HG02763 (cell line): ENCODE data around the gene SLC24A3.

Source experiments
- ATAC-seq: cut with Tn5 transposase; IDR thresholded peaks from one replicate; pipeline ENCODE4 v1.9.1; 2021; ENCODE audit warnings: mild to moderate bottlenecking, moderate library complexity; ENCODE audit not compliant: unreplicated experiment

Gene SLC24A3

GRCh38 chr20:19568128-19568527 is 355.7 kb downstream of the SLC24A3 start:
- no peak for ATAC-seq

GRCh38 chr20:19571996-19572395 is 359.6 kb downstream of the SLC24A3 start:
- ATAC-seq: no peak

GRCh38 chr20:19577692-19578091 is 365.2 kb downstream of the SLC24A3 start:
- ATAC-seq: no peak

- ATAC-seq: no peak
These were observed 370.3 kb downstream of the SLC24A3 start for GRCh38 chr20:19582782-19583181.

GRCh38 chr20:19583532-19584175 is 371.2 kb downstream of the SLC24A3 start:
- ATAC-seq: no peak

- no peak for ATAC-seq
These were observed 375.8 kb downstream of the SLC24A3 start for GRCh38 chr20:19588241-19588640.

- ATAC-seq: no peak
These were observed 376.3 kb downstream of the SLC24A3 start for GRCh38 chr20:19588732-19589131.

GRCh38 chr20:19589787-19590362 is 377.4 kb downstream of the SLC24A3 start:
- no peak for ATAC-seq

GRCh38 chr20:19590382-19590781 is 377.9 kb downstream of the SLC24A3 start:
- ATAC-seq: no peak

GRCh38 chr20:19593762-19594161 is 381.3 kb downstream of the SLC24A3 start:
- no peak for ATAC-seq

- no peak for ATAC-seq
These were observed 382.5 kb downstream of the SLC24A3 start for GRCh38 chr20:19594896-19595295.

GRCh38 chr20:19598117-19598850 is 385.8 kb downstream of the SLC24A3 start:
- ATAC-seq: no peak

GRCh38 chr20:19599200-19599599 is 386.8 kb downstream of the SLC24A3 start:
- ATAC-seq: no peak

- ATAC-seq: no peak
These were observed 387.6 kb downstream of the SLC24A3 start for GRCh38 chr20:19600042-19600441.

GRCh38 chr20:19601126-19601810 is 388.8 kb downstream of the SLC24A3 start:
- no peak for ATAC-seq

GRCh38 chr20:19602675-19603375 is 390.4 kb downstream of the SLC24A3 start:
- ATAC-seq: no peak

GRCh38 chr20:19603376-19603750 is 390.9 kb downstream of the SLC24A3 start:
- no peak for ATAC-seq

GRCh38 chr20:19605786-19606485 is 393.5 kb downstream of the SLC24A3 start:
- ATAC-seq: no peak

GRCh38 chr20:19609642-19610223 is 397.3 kb downstream of the SLC24A3 start:
- no peak for ATAC-seq

- no peak for ATAC-seq
These were observed 403.2 kb downstream of the SLC24A3 start for GRCh38 chr20:19615629-19616028.
